Right kidney (tissue), 1 donor: ENCODE measurements around the gene FNDC3B.
"Not testable (repeated sequence)": the region's sequence is repeated elsewhere in the genome, so short reads cannot be mapped to it uniquely, and the experiment has no call there.

Experiments used
- DNase-seq: peaks from one replicate; pipeline ENCODE4 v3.0.0-alpha.2; 2016

The FNDC3B gene

GRCh38 chr3:172242471-172242870 lies 203.1 kb downstream of the FNDC3B start:
- not testable (repeated sequence) for DNase-seq

- not testable (repeated sequence) for DNase-seq
Measured at GRCh38 chr3:172243376-172243775, 204.0 kb downstream of the FNDC3B start.

GRCh38 chr3:172244011-172244410 lies 204.6 kb downstream of the FNDC3B start:
- no peak for DNase-seq

GRCh38 chr3:172245241-172245640 lies 205.9 kb downstream of the FNDC3B start:
- no peak for DNase-seq

- no peak for DNase-seq
Measured at GRCh38 chr3:172246107-172246844, 206.9 kb downstream of the FNDC3B start.

- DNase-seq = no peak
Measured at GRCh38 chr3:172247525-172248274, 208.3 kb downstream of the FNDC3B start.

GRCh38 chr3:172249039-172249438 lies 209.7 kb downstream of the FNDC3B start:
- DNase-seq = no peak

- DNase-seq = no peak
Measured at GRCh38 chr3:172251211-172251610, 211.8 kb downstream of the FNDC3B start.

GRCh38 chr3:172253200-172253599 lies 213.8 kb downstream of the FNDC3B start:
- no peak for DNase-seq

GRCh38 chr3:172254542-172254941 lies 215.2 kb downstream of the FNDC3B start:
- DNase-seq = no peak

- not testable (repeated sequence) for DNase-seq
Measured at GRCh38 chr3:172255321-172255720, 215.9 kb downstream of the FNDC3B start.

- no peak for DNase-seq
Measured at GRCh38 chr3:172256101-172256734, 216.8 kb downstream of the FNDC3B start.

GRCh38 chr3:172257648-172258400 lies 218.4 kb downstream of the FNDC3B start:
- DNase-seq = peak; percentile 19

GRCh38 chr3:172258624-172259023 lies 219.2 kb downstream of the FNDC3B start:
- DNase-seq = no peak

- no peak for DNase-seq
Measured at GRCh38 chr3:172259111-172259541, 219.7 kb downstream of the FNDC3B start.

- DNase-seq = no peak
Measured at GRCh38 chr3:172259726-172260248, 220.4 kb downstream of the FNDC3B start.

GRCh38 chr3:172260381-172260780 lies 221.0 kb downstream of the FNDC3B start:
- no peak for DNase-seq

- no peak for DNase-seq
Measured at GRCh38 chr3:172261054-172261453, 221.7 kb downstream of the FNDC3B start.

- no peak for DNase-seq
Measured at GRCh38 chr3:172262991-172263608, 223.7 kb downstream of the FNDC3B start.

GRCh38 chr3:172263781-172264486 lies 224.6 kb downstream of the FNDC3B start:
- no peak for DNase-seq

- DNase-seq = no peak
Measured at GRCh38 chr3:172266103-172266502, 226.7 kb downstream of the FNDC3B start.
